ENCODE data around the gene TTC9C.

Gene TTC9C, protein sequence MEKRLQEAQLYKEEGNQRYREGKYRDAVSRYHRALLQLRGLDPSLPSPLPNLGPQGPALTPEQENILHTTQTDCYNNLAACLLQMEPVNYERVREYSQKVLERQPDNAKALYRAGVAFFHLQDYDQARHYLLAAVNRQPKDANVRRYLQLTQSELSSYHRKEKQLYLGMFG

DNA sequence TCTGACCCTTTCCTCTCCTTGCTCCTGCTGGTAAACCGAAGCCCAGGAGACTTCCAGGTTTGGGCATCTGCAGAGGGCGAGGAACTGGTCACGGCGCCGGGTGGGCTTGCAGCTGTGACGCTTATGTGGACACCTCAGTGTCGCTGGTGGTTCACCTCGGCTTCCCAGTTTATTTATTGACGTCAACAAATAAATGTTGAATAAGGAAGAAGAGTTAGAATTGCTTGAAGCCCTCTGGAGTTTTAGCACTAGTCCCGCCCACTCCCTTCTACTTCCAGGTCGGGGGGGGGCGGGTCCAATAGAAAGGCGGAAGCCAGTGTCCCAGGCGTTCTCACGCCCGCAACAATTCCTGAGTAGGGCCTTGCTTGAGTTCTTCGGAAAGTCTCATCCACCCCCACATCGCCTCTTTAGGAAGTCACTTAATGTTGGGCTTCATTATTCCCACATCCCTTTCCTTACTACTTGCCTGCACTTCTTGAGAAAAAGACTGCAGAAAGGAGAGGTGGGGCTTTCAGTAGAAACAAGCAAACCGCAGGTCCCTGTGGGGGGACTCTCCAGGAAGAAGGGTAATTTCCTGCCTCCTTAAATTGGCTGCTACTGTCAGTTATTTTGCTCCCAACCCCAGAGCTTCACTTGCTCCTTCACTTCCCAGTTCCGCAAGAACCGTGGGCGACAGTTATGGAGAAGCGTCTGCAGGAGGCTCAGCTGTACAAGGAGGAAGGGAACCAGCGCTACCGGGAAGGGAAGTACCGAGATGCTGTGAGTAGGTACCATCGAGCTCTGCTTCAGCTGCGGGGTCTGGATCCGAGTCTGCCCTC, at the start of gene TTC9C:
Gene TTC9C, plus strand, starts transcription at position 316 of the 818 bp plus-strand sequence. Its CDS starts 363 bp downstream, at position 679.
- TF ChIP-seq, protein P1, sequence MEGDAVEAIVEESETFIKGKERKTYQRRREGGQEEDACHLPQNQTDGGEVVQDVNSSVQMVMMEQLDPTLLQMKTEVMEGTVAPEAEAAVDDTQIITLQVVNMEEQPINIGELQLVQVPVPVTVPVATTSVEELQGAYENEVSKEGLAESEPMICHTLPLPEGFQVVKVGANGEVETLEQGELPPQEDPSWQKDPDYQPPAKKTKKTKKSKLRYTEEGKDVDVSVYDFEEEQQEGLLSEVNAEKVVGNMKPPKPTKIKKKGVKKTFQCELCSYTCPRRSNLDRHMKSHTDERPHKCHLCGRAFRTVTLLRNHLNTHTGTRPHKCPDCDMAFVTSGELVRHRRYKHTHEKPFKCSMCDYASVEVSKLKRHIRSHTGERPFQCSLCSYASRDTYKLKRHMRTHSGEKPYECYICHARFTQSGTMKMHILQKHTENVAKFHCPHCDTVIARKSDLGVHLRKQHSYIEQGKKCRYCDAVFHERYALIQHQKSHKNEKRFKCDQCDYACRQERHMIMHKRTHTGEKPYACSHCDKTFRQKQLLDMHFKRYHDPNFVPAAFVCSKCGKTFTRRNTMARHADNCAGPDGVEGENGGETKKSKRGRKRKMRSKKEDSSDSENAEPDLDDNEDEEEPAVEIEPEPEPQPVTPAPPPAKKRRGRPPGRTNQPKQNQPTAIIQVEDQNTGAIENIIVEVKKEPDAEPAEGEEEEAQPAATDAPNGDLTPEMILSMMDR (IDR thresholded peaks at IDR 0.05; ENCODE audit: low read depth, low read length, poor library complexity, severe bottlenecking), result no peak
- no peak for TF ChIP-seq EZH2phosphoT487 (IDR thresholded peaks at IDR 0.05; ENCODE audit: borderline replicate concordance, low read length)
- peaks cover 29% of the 10 kb centered on the region for H3K4me1 ChIP-seq (ENCODE audit: control insufficient read depth, low read length)
- H3K9me3 ChIP-seq (ENCODE audit: control insufficient read depth, insufficient read depth, low read length), result no peaks in the 10 kb centered on the region
- peak within 1 kb of the TSS; percentile 92 for H3K27ac ChIP-seq (ENCODE audit: low read depth, low read length)
- peak within 1 kb of the TSS; percentile 90 for H3K4me3 ChIP-seq (ENCODE audit: low read length)
- peaks cover 68% of the 10 kb centered on the region for H3K36me3 ChIP-seq (ENCODE audit: control insufficient read depth, low read length)
- H3K9me2 ChIP-seq (replicated peaks; ENCODE audit: control insufficient read depth, low read length), result no peaks in the 10 kb centered on the region
- peaks cover 87% of the 10 kb centered on the region for H3K79me2 ChIP-seq (ENCODE audit: control insufficient read depth, low read length)
- H3K27me3 ChIP-seq (ENCODE audit: control insufficient read depth, low read length), result no peaks in the 10 kb centered on the region
- H3F3A ChIP-seq (ENCODE audit: control insufficient read depth, insufficient read depth), result no peaks in the 10 kb centered on the region; the same call in 1 of the 2 replicates
- peak within 1 kb of the TSS; percentile 85 for H3K4me2 ChIP-seq (ENCODE audit: low read length)
- peaks cover 25% of the 10 kb centered on the region for H4K20me1 ChIP-seq (ENCODE audit: control insufficient read depth, insufficient read depth, low read depth, low read length)

DNA sequence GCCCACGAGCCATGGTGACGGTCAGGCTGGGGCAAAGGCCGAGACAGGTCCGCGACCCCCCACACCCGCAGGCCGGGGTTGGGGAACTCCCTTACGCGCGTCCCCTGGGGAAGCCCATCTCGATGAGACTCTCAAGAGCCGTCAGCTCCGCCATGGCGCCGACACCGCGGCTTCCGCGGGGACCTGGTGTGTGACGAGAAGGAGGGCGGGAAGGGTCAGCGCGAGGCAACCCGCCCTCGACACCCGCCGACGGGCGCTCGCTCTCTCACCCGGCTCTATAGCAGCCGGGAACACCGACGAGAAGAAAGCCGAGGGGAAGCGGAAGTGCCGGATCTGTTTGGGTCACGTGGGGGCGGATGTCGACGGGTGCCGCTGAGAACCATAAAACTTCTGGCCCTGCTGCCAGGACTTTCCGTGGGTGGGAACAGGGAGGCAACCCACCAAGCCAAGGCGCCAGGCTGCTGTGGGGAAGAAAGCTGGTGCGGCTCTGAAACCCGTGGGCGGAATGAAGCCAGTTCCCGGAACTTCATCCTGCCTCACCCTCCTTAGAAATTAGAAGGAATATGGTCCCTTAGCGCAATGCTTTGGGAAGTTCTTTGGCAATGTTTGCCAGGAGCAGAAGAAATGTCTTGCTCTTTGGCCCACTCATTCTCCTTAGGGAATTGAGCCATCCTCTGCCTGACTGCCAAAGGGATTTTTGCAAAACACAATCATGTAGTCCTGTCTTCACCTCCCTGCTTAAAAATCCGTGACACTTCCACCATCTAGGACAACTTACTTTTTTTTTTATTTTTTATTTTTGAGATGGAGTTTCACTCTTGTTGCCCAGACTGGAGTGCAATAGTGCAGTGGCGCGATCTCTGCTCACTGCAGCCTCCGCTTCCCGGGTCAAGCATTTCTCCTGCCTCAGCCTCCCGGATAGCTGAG, 49.3 kb upstream of the TTC9C start, which contains the start of gene UBXN1:
Gene UBXN1, minus strand, starts transcription at position 304 of the 927 bp plus-strand sequence. Its CDS starts 150 bp downstream, at position 154.
- Histone ChIP-seq H3K9me2 (replicated peaks; ENCODE audit: control insufficient read depth, low read length) (no peaks in the 10 kb centered on the region), H3K79me2 (ENCODE audit: control insufficient read depth, low read length) (peaks cover 49% of the 10 kb centered on the region), H3K36me3 (ENCODE audit: control insufficient read depth, low read length) (peaks cover 34% of the 10 kb centered on the region), H3K4me1 (ENCODE audit: control insufficient read depth, low read length) (peaks cover 38% of the 10 kb centered on the region), H3K4me3 (ENCODE audit: low read length) (peak within 1 kb of the TSS; percentile 98), H3K9me3 (ENCODE audit: control insufficient read depth, insufficient read depth, low read length) (no peaks in the 10 kb centered on the region), H3K27me3 (ENCODE audit: control insufficient read depth, low read length) (no peaks in the 10 kb centered on the region), H4K20me1 (ENCODE audit: control insufficient read depth, insufficient read depth, low read depth, low read length) (no peaks in the 10 kb centered on the region), H3F3A (ENCODE audit: control insufficient read depth, insufficient read depth) (peaks cover 17% of the 10 kb centered on the region), H3K27ac (ENCODE audit: low read depth, low read length) (peak within 1 kb of the TSS; percentile 59), H3K4me2 (ENCODE audit: low read length) (peak within 1 kb of the TSS; percentile 98)
- TF ChIP-seq, protein P1 (IDR thresholded peaks at IDR 0.05; ENCODE audit: low read depth, low read length, poor library complexity, severe bottlenecking), result no peak
- TF ChIP-seq EZH2phosphoT487 (IDR thresholded peaks at IDR 0.05; ENCODE audit: borderline replicate concordance, low read length), result no peak

DNA sequence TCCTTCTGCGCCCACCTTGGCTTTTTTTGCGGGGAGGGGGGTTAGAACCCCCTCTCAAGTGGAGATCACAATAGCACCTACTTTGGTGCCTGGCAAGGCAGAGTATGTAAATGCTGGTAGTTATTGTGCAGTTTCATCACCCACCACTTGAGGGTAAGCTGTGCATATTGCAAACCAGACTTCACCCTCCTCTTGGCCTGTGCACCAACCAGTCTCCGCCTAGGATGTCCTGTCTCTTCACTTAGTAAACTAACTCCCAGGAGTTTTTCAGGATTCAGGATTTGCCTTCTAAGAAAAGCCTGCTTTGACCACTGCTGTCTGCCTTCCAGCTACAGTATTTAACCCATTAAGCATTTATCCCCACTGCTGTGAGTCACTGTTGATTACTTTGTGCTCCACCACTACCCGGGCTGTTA, 47.5 kb upstream of the TTC9C start:
- Histone ChIP-seq H3K27me3 (ENCODE audit: control insufficient read depth, low read length) (no peaks in the 10 kb centered on the region), H3K4me1 (ENCODE audit: control insufficient read depth, low read length) (peaks cover 38% of the 10 kb centered on the region), H3K4me3 (ENCODE audit: low read length) (peak overlapping the region; percentile 27), H3K27ac (ENCODE audit: low read depth, low read length) (peak overlapping the region; percentile 2; the same call in 1 of the 2 replicates), H3K36me3 (ENCODE audit: control insufficient read depth, low read length) (peaks cover 24% of the 10 kb centered on the region), H3K79me2 (ENCODE audit: control insufficient read depth, low read length) (peaks cover 35% of the 10 kb centered on the region), H4K20me1 (ENCODE audit: control insufficient read depth, insufficient read depth, low read depth, low read length) (no peaks in the 10 kb centered on the region), H3K9me3 (ENCODE audit: control insufficient read depth, insufficient read depth, low read length) (no peaks in the 10 kb centered on the region), H3K9me2 (replicated peaks; ENCODE audit: control insufficient read depth, low read length) (no peaks in the 10 kb centered on the region), H3K4me2 (ENCODE audit: low read length) (peak overlapping the region; percentile 50), H3F3A (ENCODE audit: control insufficient read depth, insufficient read depth) (peaks cover 17% of the 10 kb centered on the region)
- TF ChIP-seq EZH2phosphoT487 (IDR thresholded peaks at IDR 0.05; ENCODE audit: borderline replicate concordance, low read length), result no peak
- TF ChIP-seq, protein P1 (IDR thresholded peaks at IDR 0.05; ENCODE audit: low read depth, low read length, poor library complexity, severe bottlenecking), result peak; percentile 74
